ENCODE results near the gene R3HDM2.

Gene R3HDM2

DNA sequence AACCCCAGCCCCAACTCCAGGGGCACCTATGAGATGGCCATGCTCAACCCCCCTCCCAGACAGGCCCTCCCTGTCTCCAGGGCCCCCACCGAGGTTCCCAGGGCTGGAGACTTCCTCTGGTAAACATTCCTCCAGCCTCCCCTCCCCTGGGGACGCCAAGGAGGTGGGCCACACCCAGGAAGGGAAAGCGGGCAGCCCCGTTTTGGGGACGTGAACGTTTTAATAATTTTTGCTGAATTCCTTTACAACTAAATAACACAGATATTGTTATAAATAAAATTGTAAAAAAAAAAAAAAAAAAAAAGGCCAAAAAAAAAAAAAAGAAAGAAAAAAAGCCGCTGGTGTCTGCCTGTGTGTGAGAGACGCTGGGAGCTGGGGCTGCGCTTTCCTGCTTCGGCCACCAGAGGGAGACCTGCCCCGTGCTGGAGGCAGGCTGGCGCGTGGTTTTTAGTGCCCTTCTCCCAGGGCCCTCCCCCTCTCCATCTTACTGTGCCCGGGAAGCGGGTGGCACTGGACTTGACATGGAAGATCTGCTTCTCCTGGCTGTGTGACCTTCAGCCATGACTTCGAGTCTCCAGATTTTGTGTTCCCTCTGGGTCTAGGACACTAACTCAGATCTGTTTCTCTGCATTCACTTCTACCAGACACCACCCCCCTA is 217.7 kb downstream of the R3HDM2 start:
- DNase-seq = peak; percentile 77 to 79

DNA sequence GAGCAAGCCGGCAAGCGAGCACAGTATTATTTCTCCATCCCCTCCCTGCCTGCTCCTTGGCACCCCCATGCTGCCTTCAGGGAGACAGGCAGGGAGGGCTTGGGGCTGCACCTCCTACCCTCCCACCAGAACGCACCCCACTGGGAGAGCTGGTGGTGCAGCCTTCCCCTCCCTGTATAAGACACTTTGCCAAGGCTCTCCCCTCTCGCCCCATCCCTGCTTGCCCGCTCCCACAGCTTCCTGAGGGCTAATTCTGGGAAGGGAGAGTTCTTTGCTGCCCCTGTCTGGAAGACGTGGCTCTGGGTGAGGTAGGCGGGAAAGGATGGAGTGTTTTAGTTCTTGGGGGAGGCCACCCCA is 218.2 kb downstream of the R3HDM2 start:
- DNase-seq = no peak

DNA sequence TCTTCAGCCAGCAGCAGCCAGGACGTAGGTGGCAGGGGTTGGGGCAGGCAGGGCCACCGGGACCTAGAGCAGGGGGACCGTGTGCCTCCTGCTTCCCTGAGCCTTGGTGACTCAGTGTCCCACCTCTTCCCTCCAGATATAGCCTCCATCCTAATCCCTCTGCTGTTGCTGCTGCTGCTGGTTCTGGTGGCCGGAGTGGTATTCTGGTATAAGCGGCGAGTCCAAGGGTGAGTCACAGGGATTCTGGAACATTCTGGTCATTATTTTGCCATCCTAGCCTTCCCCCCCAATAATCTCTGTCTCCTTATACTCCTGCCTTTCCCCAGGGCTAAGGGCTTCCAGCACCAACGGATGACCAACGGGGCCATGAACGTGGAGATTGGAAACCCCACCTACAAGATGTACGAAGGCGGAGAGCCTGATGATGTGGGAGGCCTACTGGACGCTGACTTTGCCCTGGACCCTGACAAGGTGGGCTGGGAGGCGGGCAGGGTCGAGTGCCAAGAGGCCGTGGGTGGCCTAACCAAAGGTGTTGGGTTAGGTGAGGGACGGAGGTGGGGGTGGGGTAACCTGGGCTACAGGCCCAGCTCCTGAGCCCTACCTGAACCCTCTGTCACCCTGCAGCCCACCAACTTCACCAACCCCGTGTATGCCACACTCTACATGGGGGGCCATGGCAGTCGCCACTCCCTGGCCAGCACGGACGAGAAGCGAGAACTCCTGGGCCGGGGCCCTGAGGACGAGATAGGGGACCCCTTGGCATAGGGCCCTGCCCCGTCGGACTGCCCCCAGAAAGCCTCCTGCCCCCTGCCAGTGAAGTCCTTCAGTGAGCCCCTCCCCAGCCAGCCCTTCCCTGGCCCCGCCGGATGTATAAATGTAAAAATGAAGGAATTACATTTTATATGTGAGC is 218.8 kb downstream of the R3HDM2 start:
- DNase-seq = no peak

DNA sequence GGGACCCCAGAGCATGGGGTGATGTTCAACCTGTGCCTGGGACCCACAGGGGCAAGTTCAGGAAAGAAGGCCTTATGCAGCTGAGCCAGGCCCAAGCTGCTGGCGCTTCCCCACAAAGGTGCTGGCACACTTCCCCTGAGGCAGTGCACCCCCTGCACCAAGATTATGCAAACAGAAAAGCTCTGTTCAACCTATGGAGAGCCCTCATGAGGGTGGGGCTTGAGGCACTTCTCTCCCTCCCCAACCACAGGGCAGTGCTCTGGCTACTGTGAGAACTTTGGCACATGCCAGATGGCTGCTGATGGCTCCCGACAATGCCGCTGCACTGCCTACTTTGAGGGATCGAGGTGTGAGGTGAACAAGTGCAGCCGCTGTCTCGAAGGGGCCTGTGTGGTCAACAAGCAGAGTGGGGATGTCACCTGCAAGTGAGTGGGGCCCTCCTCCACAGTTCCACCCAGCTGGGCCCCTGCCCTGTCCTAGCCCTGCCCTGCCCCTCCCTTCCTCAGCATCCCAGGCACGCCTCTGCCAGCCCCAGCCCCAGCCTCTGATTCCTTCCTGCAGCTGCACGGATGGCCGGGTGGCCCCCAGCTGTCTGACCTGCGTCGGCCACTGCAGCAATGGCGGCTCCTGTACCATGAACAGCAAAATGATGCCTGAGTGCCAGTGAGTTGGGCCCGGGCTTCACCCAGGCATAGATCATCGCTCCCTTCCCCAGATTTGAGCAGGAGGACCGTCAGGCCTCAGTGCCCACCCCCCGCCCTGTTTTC is 219.7 kb downstream of the R3HDM2 start:
- no peak for DNase-seq

DNA sequence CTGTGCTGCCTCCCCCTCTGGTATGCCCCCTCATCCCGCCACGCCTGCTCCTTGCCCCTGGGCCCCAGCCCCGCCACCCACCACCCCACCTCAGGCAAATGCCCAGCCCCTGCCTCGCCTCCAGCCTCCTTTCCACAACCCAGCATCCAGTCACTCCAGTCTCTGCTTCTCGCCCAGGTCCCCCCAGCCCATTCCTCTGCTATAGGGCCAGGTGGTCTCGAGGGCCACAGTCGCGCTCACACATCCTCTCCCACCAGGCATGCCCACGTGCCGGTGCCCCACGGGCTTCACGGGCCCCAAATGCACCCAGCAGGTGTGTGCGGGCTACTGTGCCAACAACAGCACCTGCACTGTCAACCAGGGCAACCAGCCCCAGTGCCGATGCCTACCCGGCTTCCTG is 220.4 kb downstream of the R3HDM2 start:
- DNase-seq = no peak

DNA sequence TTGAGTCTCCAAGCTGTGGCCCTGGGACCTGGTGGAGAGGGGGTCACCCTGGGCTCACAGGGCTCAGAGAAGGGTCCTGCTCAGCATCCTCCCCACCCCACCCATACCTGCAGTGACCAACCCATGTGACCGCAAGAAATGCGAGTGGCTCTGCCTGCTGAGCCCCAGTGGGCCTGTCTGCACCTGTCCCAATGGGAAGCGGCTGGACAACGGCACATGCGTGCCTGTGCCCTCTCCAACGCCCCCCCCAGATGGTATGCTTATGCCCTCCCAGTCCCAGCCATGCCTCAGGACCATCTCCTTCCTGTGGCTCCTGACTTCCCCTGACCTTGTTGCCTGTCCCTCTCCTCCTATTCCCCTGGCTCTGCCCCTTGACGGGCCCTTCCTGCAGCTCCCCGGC is 220.9 kb downstream of the R3HDM2 start:
- no peak for DNase-seq

DNA sequence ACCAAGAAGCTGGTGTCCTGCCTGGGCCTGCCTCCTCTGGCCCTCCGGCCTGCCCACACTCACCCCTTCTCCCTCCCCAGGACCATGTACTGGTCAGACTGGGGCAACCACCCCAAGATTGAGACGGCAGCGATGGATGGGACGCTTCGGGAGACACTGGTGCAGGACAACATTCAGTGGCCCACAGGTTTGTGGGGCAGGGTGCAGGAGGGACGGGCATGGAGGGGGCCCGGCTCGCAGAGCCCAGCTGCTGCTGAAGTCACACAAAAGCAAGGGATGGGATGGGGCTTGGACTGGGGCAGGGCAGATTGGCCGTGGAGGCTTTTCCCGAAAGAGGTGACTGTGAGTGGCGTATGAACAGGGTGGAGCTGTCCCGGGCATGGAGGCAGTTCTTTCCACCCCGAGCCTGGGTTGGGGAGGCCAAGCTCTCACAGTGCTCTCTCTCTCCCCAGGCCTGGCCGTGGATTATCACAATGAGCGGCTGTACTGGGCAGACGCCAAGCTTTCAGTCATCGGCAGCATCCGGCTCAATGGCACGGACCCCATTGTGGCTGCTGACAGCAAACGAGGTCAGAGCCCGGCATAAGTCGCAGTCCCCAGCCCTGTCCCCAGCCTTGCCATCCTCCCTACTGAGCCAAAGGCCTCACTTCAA is 222.1 kb downstream of the R3HDM2 start:
- no peak for DNase-seq

DNA sequence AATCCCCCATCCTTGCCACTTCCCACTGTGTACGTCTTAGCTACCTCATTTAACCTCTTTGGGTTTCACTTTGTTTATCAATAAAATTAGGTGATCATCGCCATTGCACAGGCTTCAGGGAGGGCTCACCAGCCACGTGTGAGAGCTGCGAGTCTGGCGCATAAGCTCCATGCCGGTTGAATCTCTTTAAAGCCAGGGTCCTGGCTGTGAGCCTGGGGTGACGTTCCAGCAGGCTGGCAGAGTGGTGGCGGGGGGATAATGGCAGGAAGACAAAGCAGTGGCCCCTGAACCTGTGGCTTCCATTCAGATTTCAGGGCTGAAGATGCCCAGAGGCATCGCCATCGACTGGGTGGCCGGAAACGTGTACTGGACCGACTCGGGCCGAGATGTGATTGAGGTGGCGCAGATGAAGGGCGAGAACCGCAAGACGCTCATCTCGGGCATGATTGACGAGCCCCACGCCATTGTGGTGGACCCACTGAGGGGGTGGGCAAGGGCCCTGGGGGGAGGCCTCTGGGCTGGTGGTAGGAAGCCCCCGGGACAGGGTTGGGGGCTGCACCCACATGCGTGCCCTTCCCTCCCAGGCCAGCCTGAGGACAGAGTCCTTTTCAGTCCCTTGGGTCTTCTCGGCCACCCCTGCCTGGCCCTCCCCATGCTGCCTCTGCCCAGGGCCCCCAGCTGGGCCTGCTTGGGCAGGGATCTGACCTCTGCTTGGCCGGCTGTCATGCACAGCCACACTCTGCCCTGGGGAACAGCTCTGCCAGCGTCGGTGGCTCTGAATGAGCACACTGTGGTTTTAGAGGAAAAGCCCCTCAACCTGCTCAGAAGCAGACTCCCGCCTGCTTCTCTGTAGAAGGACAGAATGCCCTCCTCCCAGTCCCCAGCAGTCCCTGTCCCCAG is 222.9 kb downstream of the R3HDM2 start:
- DNase-seq = no peak

DNA sequence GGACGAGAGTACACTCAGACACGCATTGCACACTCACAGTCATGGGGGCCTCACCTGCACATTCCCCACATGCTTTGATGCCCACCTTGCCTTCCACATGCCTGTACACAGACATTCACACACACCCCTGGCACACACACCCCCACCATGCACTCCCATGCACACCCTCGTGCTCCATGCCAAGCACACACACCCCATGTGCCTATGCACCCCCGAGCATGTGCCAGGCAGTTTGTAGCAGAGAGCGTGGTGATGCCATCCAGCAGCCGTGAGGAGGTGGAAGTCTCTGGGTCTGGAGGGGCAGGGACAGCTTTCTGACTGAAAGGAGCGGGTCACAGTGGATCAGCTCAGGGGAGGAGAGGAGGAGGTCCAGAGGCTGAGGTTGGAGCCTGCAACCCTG is 224.9 kb downstream of the R3HDM2 start:
- DNase-seq = no peak

DNA sequence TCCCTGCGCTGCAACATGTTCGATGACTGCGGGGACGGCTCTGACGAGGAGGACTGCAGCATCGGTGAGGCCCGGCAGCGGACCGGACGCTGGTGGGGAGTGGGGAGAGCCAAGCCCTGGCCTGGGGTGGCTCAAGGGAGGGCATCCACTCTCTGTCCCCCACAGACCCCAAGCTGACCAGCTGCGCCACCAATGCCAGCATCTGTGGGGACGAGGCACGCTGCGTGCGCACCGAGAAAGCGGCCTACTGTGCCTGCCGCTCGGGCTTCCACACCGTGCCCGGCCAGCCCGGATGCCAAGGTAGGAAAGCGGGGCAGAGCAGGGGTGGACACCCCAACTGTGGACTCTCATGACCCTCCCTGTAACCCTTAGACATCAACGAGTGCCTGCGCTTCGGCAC is 225.7 kb downstream of the R3HDM2 start:
- DNase-seq = no peak

DNA sequence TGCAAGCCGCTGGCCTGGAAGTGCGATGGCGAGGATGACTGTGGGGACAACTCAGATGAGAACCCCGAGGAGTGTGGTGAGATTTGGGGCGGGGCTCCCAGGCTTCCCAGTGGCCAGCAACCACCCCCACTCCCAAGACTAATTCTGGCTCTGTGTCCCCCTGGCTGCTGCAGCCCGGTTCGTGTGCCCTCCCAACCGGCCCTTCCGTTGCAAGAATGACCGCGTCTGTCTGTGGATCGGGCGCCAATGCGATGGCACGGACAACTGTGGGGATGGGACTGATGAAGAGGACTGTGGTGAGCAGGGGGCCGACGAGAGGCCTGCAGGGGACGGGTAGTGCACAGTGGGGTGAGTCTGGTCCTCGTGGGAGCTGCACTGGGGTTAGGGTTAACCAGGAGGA is 226.4 kb downstream of the R3HDM2 start:
- DNase-seq = no peak

DNA sequence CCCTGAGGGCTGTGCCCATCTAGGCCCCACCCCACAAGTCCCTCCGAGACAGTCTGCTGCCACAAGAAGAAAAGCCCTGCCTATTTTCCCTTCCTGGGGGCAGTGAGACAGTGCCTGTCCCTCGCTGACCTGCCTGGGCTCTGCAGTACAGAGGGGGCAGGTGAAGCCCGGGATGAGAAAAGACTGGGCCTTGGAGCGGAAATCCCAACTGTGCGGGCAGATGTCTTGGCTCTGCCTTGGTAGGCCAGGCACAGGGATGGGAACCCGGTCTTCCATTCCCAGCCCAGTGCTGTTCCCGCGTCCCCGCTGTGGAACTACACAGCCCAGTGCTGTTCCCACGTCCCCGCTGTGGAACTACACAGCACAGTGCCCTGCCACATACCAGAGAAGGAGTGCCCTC is 227.1 kb downstream of the R3HDM2 start:
- no peak for DNase-seq

Measured in stimulated activated CD4-positive, alpha-beta T cell treated with anti-CD3 and anti-CD28 coated beads, Interleukin-4, amount 100 ng/mL, for 4 hours (primary cell).